Hematopoietic multipotent progenitor cell treated with erythropoietin and hydrocortisone succinate and interleukin-3 and kit ligand, for 15 days (in vitro differentiated cells): ENCODE results near the gene KDM4C.

ENCODE experiments used
- DNase-seq: peaks from one replicate; pipeline ENCODE4 v3.0.0-alpha.2; 2015; ENCODE audit warnings: low spot score

Gene KDM4C

DNA sequence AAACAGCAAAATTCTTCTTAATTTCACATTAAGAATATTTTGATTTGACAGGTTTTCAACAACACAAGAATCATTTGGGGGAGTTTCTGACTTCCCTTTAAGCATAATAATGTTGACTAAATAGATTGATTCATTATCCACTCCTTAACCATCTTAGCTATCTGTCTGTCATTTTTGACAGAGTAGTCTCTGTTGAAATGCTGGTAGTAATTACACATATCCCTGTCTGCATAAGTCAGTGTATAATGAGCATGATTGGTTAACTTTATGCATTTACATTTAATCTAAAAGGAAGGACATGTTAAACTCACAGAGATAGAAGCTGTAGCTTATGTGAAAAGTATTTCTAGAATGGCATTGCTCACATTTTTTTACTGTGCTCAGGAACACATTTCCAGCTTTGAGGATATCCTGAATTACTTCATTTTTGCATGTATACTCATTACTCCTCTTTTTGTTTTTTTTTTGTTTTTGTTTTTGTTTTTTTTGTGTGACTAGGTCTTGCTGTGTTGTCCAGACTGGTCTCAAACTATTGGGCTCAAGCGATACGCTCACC is 385.9 kb downstream of the KDM4C start:
- DNase-seq = no peak

DNA sequence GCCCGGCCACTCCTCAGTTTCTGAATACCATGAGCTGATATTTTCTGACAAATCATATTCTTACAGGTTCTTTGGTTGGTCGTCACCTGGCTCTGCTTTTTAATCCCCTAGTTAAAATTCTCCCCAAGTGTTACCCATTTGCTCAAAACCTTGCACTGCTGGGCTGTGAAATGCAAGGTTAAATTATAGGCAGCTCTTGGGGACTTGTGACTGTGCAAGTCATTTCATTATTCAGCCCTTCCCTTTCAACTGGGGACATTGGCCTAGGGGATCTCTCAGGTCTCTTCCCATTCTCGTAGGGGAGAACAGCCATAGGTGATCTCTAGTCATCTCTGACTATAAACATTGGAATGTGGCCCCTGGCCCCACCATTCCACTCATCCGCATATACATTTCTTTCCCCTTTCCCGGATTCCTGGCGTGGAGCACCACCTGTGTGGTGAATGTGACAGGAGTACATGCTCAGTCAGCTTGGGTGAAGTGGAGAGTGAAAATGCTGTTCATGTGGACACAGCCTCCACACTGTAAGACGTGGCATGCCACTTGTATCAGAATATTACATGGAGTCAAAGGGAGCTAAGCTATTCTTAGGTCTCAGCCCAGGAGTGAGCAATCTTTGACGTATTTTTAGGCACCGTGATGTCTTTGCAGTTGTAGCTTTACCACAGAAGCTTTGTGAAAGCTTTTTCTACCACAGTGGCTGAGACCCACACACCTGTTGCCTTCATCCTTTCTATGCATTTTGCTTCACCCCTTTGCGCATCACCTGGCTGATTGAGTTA is 386.7 kb downstream of the KDM4C start:
- DNase-seq = no peak

GRCh38 chr9:7145361-7146069 is 387.7 kb downstream of the KDM4C start:
- DNase-seq = no peak

GRCh38 chr9:7146582-7146981 is 388.8 kb downstream of the KDM4C start:
- no peak for DNase-seq

GRCh38 chr9:7147121-7148090 is 389.6 kb downstream of the KDM4C start:
- DNase-seq = peak; percentile 43

DNA sequence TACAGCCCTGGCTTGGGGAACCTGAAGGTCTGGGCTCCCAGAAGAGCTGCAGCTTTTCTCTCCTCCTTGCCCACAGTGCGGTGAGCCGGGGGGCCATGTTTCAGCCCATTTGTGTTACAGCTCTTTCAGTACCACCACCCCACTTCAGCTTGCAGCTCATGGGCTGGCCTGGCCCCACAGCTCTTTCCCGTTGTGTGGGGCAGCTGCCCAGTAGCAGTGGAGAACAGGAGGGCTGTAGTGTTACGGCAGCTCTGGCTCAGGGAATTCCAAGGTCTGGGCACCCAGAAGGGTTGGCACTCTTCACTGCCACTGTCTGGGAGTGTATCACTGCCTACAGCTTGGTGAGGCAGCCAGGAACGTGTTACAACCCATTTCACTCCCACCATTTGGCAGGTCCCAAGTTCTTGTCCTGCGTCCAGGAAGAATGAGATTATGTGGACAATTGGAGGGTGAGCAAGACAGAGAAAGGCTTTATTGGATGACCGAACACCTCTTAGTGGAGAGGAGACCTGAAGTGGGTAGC is 390.5 kb downstream of the KDM4C start:
- DNase-seq = no peak

GRCh38 chr9:7149258-7149657 is 391.5 kb downstream of the KDM4C start:
- no peak for DNase-seq

- DNase-seq = peak; percentile 53
These were observed 392.5 kb downstream of the KDM4C start for GRCh38 chr9:7150153-7150890.

GRCh38 chr9:7153134-7153533 is 395.4 kb downstream of the KDM4C start:
- DNase-seq = no peak

DNA sequence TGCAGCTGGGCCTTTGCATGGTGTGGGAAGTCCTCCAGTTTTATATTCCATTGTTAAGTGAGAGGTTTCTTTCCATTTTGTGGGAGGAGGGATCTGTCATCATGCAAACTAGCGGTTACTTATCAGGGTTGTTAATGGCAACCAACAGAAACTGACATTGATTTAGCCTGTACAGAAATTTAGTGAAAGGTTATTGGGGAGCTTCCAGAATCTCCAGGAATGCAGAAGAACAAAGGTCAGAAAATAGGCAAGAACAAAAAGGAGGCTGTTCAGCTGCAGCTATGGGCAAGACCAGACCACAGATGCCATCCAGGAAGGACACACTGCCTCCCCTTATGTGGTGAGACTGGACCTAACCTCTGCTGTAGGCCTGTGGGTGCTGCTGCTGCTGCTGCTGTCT is 395.8 kb downstream of the KDM4C start:
- DNase-seq = no peak

GRCh38 chr9:7154003-7154619 is 396.3 kb downstream of the KDM4C start:
- DNase-seq = no peak

GRCh38 chr9:7154650-7155049 is 396.9 kb downstream of the KDM4C start:
- no peak for DNase-seq

GRCh38 chr9:7161469-7161868 is 403.7 kb downstream of the KDM4C start:
- no peak for DNase-seq

GRCh38 chr9:7163932-7164331 is 406.2 kb downstream of the KDM4C start:
- DNase-seq = no peak

DNA sequence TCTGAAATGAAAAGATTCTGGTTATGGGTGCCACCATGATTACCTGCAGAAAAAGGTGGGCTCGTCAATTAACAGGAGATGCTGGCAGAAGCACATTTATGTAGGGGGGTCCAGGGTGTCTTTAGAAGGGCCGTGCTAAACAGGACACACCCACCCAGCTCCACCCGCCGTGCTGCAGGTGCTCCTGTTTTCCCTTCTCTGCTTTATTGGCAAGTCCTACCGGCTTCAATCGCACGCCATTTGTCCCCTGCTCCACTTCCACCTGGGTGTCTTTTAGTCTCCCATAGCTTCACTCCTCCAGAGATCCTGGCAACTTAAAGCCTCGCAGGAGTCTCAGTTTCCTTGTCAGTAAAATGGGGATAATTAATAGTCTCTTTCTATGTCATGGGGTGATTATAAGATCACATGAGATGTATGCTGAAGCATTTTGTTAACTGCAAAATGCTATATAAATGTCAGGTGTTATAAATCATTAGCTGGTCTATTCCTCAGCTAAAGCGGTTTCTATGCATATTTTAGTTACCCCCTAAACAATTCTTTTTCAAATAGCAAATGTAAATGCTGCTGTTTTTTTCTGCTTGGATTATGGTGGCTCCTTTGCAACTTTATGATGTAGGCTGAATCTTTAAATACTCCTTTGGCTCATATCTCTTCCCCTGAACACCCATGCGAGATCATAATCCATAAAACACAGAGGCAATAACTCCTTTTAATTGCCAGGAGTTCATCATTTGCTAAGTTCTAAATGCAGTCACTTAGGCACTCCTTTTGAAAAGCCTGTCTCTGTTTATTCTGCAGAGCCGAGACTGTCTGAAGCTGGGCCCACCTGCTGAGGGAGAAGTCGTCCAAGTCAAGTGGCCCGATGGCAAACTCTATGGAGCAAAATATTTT is 406.9 kb downstream of the KDM4C start:
- no peak for DNase-seq

DNA sequence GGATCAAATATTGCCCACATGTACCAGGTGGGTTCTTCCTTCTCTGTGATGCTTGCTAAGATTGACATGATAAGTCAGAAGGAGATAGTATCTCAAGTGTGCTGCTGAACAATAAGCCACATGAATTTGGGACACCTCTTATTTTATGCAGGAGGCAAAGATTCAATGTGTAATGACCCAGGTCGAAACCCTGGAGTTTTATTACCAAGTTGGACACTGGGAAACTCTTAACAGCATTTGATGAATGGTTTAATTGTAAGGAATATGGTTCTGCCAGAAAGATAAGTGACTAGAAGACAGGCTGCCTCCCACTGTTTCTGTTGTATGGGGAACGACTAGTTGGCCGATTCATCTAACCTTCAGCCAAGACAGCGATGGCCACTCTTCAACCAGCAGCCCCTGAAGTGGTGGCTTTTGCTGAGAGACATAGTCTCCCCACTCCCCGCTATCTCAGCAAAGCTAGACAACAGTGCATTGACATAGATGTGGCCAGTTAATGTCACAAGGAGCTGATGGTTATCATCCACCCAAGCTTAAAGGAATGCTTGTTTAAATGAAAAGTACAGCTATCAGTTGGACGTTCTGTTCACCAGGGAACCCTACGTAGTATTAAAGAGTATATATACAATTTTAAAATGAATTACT is 407.7 kb downstream of the KDM4C start:
- no peak for DNase-seq

- DNase-seq = peak; percentile 53
These were observed 408.3 kb downstream of the KDM4C start for GRCh38 chr9:7166074-7166473.

GRCh38 chr9:7169717-7170389 is 412.1 kb downstream of the KDM4C start:
- no peak for DNase-seq
